DOHH2 (cell line): ENCODE data around the gene HIPK2.

Source experiments
- H3F3A ChIP-seq: fragments of 200-600 bp; sonication (generic), shearing (Covaris generic); 2 replicates; pipeline ENCODE4 v1.6.0; 2016; ENCODE audit warnings: antibody characterized with exemption, mild to moderate bottlenecking; ENCODE audit not compliant: control insufficient read depth, insufficient read depth
- H3K27ac ChIP-seq: fragments of 200-600 bp; sonication (generic); 2 replicates; pipeline ENCODE4 v1.5.1; 2014; ENCODE audit warnings: low read depth, mild to moderate bottlenecking, low read length, moderate library complexity
- H3K27me3 ChIP-seq: fragments of 200-600 bp; sonication (generic); 2 replicates; pipeline ENCODE4 v1.6.1; 2014; ENCODE audit warnings: mild to moderate bottlenecking, low read length, mixed read lengths; ENCODE audit not compliant: control insufficient read depth
- H3K36me3 ChIP-seq: fragments of 200-600 bp; sonication (generic); 2 replicates; pipeline ENCODE4 v1.6.1; 2014; ENCODE audit warnings: mild to moderate bottlenecking, low read length, moderate library complexity, mixed read lengths; ENCODE audit not compliant: control insufficient read depth
- H3K4me1 ChIP-seq: fragments of 200-600 bp; sonication (generic); 2 replicates; pipeline ENCODE4 v1.6.1; 2014; ENCODE audit warnings: mild to moderate bottlenecking, low read length, mixed read lengths; ENCODE audit not compliant: control insufficient read depth
- H3K4me2 ChIP-seq: fragments of 200-600 bp; sonication (generic); 2 replicates; pipeline ENCODE4 v1.6.0; 2014; ENCODE audit warnings: mild to moderate bottlenecking, low read length, moderate library complexity
- H3K4me3 ChIP-seq: fragments of 200-600 bp; sonication (generic); 2 replicates; pipeline ENCODE4 v1.5.1; 2014; ENCODE audit warnings: mild to moderate bottlenecking, low read length, mixed read lengths
- H3K79me2 ChIP-seq: fragments of 200-600 bp; sonication (generic); 2 replicates; pipeline ENCODE4 v1.6.1; 2014; ENCODE audit warnings: mild to moderate bottlenecking, low read length, mixed read lengths; ENCODE audit not compliant: control insufficient read depth
- H3K9me2 ChIP-seq: fragments of 200-600 bp; sonication (generic); replicated peaks from 2 replicates; pipeline ENCODE4 v1.6.1; 2014; ENCODE audit warnings: mild to moderate bottlenecking, low read length, mixed read lengths; ENCODE audit not compliant: control insufficient read depth
- H3K9me3 ChIP-seq: fragments of 200-600 bp; sonication (generic); 2 replicates; pipeline ENCODE4 v1.6.1; 2014; ENCODE audit warnings: antibody characterized with exemption, low read length, mixed read lengths; ENCODE audit not compliant: control insufficient read depth, insufficient read depth
- H4K20me1 ChIP-seq: fragments of 200-600 bp; sonication (generic); 2 replicates; pipeline ENCODE4 v1.6.0; 2014; ENCODE audit warnings: low read depth, mild to moderate bottlenecking, antibody characterized with exemption, low read length, moderate library complexity; ENCODE audit not compliant: control insufficient read depth, insufficient read depth
- EZH2phosphoT487 ChIP-seq: fragments of 200-600 bp; sonication (generic); IDR thresholded peaks from 2 replicates; pipeline ENCODE4 v1.6.1; 2017; ENCODE audit warnings: borderline replicate concordance, mild to moderate bottlenecking, antibody characterized with exemption, low read length, moderate library complexity, mixed read lengths
- TF ChIP-seq, protein P1 (sequence below): fragments of 200-600 bp; sonication (generic); IDR thresholded peaks from one replicate; pipeline ENCODE4 v1.5.1; 2014; ENCODE audit warnings: antibody characterized with exemption, mild to moderate bottlenecking, low read depth, low read length; ENCODE audit not compliant: poor library complexity, severe bottlenecking

Gene HIPK2

DNA sequence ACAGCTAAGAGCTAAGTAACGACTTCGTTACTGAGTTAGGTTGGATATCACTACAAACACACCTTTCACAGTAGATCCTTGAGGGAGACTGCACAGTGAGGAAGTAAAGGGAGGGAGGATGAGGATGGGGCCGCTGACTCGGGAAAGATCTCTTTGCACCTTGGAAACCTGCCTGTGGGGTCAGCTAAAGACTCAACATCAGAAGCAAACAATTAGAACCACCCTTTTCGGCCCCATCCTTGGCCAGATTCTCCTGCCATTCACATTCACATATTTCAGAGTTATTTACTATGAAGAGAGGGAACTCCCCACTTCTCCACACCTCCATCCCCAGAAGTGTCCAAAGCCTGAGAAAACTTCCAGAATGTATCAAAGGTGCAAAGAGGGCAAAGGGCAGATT is 207.2 kb downstream of the HIPK2 start:
- no peak overlapping the region for H3K4me3 ChIP-seq
- H3F3A ChIP-seq, result no peaks in the 10 kb centered on the region
- H3K36me3 ChIP-seq, result no peaks in the 10 kb centered on the region
- TF ChIP-seq, protein P1, sequence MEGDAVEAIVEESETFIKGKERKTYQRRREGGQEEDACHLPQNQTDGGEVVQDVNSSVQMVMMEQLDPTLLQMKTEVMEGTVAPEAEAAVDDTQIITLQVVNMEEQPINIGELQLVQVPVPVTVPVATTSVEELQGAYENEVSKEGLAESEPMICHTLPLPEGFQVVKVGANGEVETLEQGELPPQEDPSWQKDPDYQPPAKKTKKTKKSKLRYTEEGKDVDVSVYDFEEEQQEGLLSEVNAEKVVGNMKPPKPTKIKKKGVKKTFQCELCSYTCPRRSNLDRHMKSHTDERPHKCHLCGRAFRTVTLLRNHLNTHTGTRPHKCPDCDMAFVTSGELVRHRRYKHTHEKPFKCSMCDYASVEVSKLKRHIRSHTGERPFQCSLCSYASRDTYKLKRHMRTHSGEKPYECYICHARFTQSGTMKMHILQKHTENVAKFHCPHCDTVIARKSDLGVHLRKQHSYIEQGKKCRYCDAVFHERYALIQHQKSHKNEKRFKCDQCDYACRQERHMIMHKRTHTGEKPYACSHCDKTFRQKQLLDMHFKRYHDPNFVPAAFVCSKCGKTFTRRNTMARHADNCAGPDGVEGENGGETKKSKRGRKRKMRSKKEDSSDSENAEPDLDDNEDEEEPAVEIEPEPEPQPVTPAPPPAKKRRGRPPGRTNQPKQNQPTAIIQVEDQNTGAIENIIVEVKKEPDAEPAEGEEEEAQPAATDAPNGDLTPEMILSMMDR, result no peak
- TF ChIP-seq EZH2phosphoT487, result no peak
- H3K27ac ChIP-seq, result no peak overlapping the region
- H4K20me1 ChIP-seq, result no peaks in the 10 kb centered on the region
- H3K4me2 ChIP-seq, result no peak overlapping the region
- no peaks in the 10 kb centered on the region for H3K27me3 ChIP-seq
- no peaks in the 10 kb centered on the region for H3K9me3 ChIP-seq
- no peaks in the 10 kb centered on the region for H3K79me2 ChIP-seq
- no peaks in the 10 kb centered on the region for H3K9me2 ChIP-seq
- H3K4me1 ChIP-seq, result no peaks in the 10 kb centered on the region

DNA sequence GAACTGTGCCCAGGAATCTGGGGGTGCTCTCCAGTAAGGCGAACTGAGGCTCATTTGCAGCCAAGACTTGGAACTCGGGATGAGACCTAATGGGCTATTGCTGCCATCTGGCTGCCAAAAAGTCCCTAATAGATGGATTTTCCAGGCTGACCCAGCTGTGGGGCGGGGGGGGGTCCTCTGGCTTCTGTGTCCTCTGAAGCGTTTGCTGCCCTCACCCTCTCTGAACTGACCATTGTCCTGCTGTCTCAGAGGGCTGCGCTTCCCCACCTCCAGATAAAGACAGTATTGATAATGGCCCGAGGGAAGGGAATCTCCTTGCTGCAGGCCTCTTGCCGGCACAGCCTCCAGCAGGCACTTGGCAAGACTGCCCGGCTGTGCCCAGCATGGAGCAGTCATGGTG is 207.7 kb downstream of the HIPK2 start:
- H3K9me2 ChIP-seq, result no peaks in the 10 kb centered on the region
- no peaks in the 10 kb centered on the region for H3K79me2 ChIP-seq
- no peaks in the 10 kb centered on the region for H3K27me3 ChIP-seq
- no peaks in the 10 kb centered on the region for H3K4me1 ChIP-seq
- H3K4me2 ChIP-seq, result no peak overlapping the region
- TF ChIP-seq, protein P1, result no peak
- no peak for TF ChIP-seq EZH2phosphoT487
- H3K36me3 ChIP-seq, result no peaks in the 10 kb centered on the region
- no peak overlapping the region for H3K27ac ChIP-seq
- H3F3A ChIP-seq, result no peaks in the 10 kb centered on the region
- H3K9me3 ChIP-seq, result no peaks in the 10 kb centered on the region
- H3K4me3 ChIP-seq, result no peak overlapping the region
- no peaks in the 10 kb centered on the region for H4K20me1 ChIP-seq

DNA sequence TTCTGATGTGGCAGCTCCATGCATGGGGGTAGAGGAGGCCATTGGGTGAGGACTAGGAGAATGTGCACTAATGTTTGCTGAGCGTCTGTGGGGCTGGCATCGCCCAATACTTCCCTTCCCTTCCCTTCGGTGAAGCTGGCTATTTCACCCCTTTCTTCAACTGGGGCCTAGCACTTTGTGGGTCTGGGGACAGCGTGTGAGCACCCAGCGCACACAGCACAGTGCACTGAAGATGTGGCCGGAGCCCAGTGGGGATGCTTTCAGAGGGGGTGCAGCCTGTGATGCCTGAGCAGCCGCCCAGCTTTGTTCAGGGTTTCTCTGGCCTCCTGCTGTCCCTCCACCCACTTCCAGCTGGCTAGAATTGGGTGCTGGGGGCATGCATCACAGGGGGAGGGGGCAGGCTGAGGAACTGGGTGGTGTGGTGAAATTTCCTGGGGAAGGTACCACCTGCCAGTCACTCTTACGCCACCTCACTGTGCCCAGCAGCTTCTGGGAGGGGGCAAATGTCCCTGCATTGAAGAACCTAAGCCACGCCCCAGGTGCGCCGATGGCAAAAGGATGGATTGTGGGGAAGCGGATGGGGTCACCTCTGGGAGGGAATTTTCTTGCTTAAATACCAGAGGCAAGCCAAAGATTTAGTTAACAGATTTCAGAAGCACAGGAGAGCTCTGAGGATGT is 208.8 kb downstream of the HIPK2 start:
- no peaks in the 10 kb centered on the region for H4K20me1 ChIP-seq
- TF ChIP-seq EZH2phosphoT487, result no peak
- TF ChIP-seq, protein P1, result no peak
- no peaks in the 10 kb centered on the region for H3K36me3 ChIP-seq
- no peak overlapping the region for H3K4me2 ChIP-seq
- no peaks in the 10 kb centered on the region for H3K4me1 ChIP-seq
- H3K9me2 ChIP-seq, result no peaks in the 10 kb centered on the region
- H3F3A ChIP-seq, result no peaks in the 10 kb centered on the region
- no peak overlapping the region for H3K27ac ChIP-seq
- no peaks in the 10 kb centered on the region for H3K9me3 ChIP-seq
- no peaks in the 10 kb centered on the region for H3K27me3 ChIP-seq
- H3K4me3 ChIP-seq, result no peak overlapping the region
- no peaks in the 10 kb centered on the region for H3K79me2 ChIP-seq

DNA sequence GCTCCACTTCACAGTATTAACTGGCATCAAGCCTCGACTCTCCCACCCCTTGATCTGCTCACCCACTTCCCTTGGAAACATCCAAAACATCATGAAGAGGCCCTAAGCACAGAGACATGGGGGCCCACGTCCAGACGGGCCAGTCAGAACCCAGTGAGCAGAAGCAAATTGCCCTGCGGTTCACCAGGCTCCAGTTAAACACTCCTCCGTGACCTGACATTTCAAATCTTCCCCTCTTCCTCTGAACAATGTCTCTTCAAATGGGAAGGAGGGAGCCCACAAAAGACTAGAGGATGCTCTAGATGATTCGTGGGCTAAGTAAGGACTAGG is 209.5 kb downstream of the HIPK2 start:
- H3K9me3 ChIP-seq, result no peaks in the 10 kb centered on the region
- H3K79me2 ChIP-seq, result no peaks in the 10 kb centered on the region
- no peaks in the 10 kb centered on the region for H3F3A ChIP-seq
- H3K36me3 ChIP-seq, result no peaks in the 10 kb centered on the region
- no peak overlapping the region for H3K27ac ChIP-seq
- no peak overlapping the region for H3K4me2 ChIP-seq
- no peaks in the 10 kb centered on the region for H3K27me3 ChIP-seq
- H4K20me1 ChIP-seq, result no peaks in the 10 kb centered on the region
- H3K9me2 ChIP-seq, result no peaks in the 10 kb centered on the region
- no peaks in the 10 kb centered on the region for H3K4me1 ChIP-seq
- TF ChIP-seq, protein P1, result no peak
- TF ChIP-seq EZH2phosphoT487, result no peak
- H3K4me3 ChIP-seq, result no peak overlapping the region
